Measurements from ENCODE around the gene TRIP13.

The TRIP13 gene

DNA sequence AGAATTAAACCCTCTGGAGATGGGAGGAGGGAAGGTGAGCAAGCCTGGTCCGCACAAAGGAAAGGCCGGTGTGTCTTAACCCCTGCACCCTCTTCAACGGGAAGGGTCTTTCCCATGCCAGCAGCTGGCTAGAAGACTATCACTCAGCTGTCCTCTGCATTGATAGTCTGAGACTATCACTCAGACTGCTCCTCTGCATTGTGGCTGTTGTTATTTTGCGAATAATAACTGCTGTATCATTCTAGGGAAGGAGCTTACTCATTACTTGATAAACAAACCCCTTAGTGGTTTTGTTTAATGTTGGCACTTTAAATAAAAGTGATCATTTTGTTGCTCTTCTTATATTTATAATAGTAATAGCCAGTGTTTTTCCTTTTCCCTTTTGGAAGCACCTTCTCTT lies 8.1 kb downstream of the TRIP13 start (continued):
- TF ChIP-seq ZNF571 (tag by site-specific recombination; IDR thresholded peaks at IDR 0.05) (no peak), ZNF223 (tag by site-specific recombination; IDR thresholded peaks at IDR 0.05) (no peak), WT1 (tag by site-specific recombination; IDR thresholded peaks at IDR 0.05) (no peak)

GRCh38 chr5:902129-902916 lies 9.6 kb downstream of the TRIP13 start:
- Histone ChIP-seq H3K4me1 (ENCODE audit: control insufficient read depth, insufficient read depth, low read length) (no peaks in the 10 kb centered on the region), H3K4me3 (ENCODE audit: low read depth, low read length) (no peak overlapping the region), H3K9me3 (ENCODE audit: control insufficient read depth, insufficient read depth, low read depth, low read length) (no peaks in the 10 kb centered on the region), H3K27ac (ENCODE audit: extremely low read depth, low read depth, low read length) (no peak overlapping the region), H3K36me3 (ENCODE audit: control insufficient read depth in 2 of 2, insufficient read depth in 1 of 2, low read length in 2 of 2) (peaks cover 53 to 72% of the 10 kb centered on the region in 2 experiments)
- POLR2A ChIA-PET = interaction anchor here (1.3 kb wide), 1 partner anchor 455 kb away, joined by 5 read pairs; no protein-coding TSS in a partner anchor
- CTCF ChIA-PET = interaction anchor here (0.6 to 5.2 kb wide), 15 partner anchors 8 to 588 kb away, joined by 3 to 39 read pairs (median 3); partner anchors contain the start of genes BRD9 and TRIP13
- no peak for TF ChIP-seq ZNF114 (tag by site-specific recombination; IDR thresholded peaks at IDR 0.05)
- TF ChIP-seq ZNF449 (tag by site-specific recombination; IDR thresholded peaks at IDR 0.05) = no peak
- no peak for TF ChIP-seq AEBP2 (tag by site-specific recombination; IDR thresholded peaks at IDR 0.05; ENCODE audit: borderline replicate concordance)
- no peak for TF ChIP-seq ZBTB49 (tag by site-specific recombination; IDR thresholded peaks at IDR 0.05; ENCODE audit: low read depth)
- TF ChIP-seq ZFHX2 (tag by site-specific recombination; conservative IDR thresholded peaks at IDR 0.05) = no peak
- TF ChIP-seq SCRT2 (tag by site-specific recombination; IDR thresholded peaks at IDR 0.05) = no peak
- TF ChIP-seq, protein P1, sequence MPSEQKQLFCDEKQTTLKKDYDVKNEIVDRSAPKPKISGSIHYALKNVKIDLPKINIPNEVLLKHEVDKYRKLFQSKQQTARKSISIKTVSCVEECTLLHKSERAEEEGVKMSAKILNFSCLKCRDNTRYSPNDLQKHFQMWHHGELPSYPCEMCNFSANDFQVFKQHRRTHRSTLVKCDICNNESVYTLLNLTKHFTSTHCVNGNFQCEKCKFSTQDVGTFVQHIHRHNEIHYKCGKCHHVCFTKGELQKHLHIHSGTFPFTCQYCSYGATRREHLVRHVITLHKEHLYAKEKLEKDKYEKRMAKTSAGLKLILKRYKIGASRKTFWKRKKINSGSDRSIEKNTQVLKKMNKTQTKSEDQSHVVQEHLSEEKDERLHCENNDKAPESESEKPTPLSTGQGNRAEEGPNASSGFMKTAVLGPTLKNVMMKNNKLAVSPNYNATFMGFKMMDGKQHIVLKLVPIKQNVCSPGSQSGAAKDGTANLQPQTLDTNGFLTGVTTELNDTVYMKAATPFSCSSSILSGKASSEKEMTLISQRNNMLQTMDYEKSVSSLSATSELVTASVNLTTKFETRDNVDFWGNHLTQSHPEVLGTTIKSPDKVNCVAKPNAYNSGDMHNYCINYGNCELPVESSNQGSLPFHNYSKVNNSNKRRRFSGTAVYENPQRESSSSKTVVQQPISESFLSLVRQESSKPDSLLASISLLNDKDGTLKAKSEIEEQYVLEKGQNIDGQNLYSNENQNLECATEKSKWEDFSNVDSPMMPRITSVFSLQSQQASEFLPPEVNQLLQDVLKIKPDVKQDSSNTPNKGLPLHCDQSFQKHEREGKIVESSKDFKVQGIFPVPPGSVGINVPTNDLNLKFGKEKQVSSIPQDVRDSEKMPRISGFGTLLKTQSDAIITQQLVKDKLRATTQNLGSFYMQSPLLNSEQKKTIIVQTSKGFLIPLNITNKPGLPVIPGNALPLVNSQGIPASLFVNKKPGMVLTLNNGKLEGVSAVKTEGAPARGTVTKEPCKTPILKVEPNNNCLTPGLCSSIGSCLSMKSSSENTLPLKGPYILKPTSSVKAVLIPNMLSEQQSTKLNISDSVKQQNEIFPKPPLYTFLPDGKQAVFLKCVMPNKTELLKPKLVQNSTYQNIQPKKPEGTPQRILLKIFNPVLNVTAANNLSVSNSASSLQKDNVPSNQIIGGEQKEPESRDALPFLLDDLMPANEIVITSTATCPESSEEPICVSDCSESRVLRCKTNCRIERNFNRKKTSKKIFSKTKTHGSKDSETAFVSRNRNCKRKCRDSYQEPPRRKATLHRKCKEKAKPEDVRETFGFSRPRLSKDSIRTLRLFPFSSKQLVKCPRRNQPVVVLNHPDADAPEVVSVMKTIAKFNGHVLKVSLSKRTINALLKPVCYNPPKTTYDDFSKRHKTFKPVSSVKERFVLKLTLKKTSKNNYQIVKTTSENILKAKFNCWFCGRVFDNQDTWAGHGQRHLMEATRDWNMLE (tag by site-specific recombination; conservative IDR thresholded peaks at IDR 0.05; ENCODE audit: low read depth) = no peak
- TF ChIP-seq, protein P2, sequence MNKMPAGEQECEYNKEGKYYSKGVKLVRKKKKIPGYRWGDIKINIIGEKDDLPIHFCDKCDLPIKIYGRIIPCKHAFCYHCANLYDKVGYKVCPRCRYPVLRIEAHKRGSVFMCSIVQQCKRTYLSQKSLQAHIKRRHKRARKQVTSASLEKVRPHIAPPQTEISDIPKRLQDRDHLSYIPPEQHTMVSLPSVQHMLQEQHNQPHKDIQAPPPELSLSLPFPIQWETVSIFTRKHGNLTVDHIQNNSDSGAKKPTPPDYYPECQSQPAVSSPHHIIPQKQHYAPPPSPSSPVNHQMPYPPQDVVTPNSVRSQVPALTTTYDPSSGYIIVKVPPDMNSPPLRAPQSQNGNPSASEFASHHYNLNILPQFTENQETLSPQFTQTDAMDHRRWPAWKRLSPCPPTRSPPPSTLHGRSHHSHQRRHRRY (tag by site-specific recombination; IDR thresholded peaks at IDR 0.05) = no peak
- TF ChIP-seq GLIS1 (tag by site-specific recombination; IDR thresholded peaks at IDR 0.05) = no peak
- no peak for TF ChIP-seq ZNF302 (tag by site-specific recombination; IDR thresholded peaks at IDR 0.05; ENCODE audit: low read depth)
- TF ChIP-seq ZNF548 (tag by site-specific recombination; IDR thresholded peaks at IDR 0.05) = no peak
- no peak for TF ChIP-seq ZNF654 (tag by site-specific recombination; IDR thresholded peaks at IDR 0.05; ENCODE audit: low read depth)

Measured in HEK293 (cell line).